ENCODE data around the gene SPATA3. TPM values are rescaled to one million over a fixed set of nuclear protein-coding genes. Genes with fewer than 3 reads are reported as not detected.
A peak's percentile ranks its signal among the peaks of the same experiment; 100 is the strongest.

Gene SPATA3
- total RNA-seq, 2 donors from 2014 or later, result not detected

GRCh38 chr2:231037731-231038482 is 42.0 kb downstream of the SPATA3 start:
- intact Hi-C loops (cut with DNase I), result no loop called here
- no peak for ATAC-seq

GRCh38 chr2:231038483-231039293 is 42.8 kb downstream of the SPATA3 start:
- no peak for DNase-seq
- intact Hi-C loops (cut with DNase I), result no loop called here
- ATAC-seq, result no peak

More at GRCh38 chr2:231037731-231038482, 42.0 kb downstream of the SPATA3 start:
- DNase-seq, result no peak

- intact Hi-C loops (cut with DNase I), result no loop called here
- ATAC-seq (no peak), DNase-seq (no peak)
Observed at GRCh38 chr2:231039294-231039664, 43.4 kb downstream of the SPATA3 start.

GRCh38 chr2:231039821-231040364 is 44.0 kb downstream of the SPATA3 start:
- no peak for ATAC-seq
- no peak for DNase-seq
- intact Hi-C loops (cut with DNase I), result no loop called here

GRCh38 chr2:231041061-231041689 is 45.3 kb downstream of the SPATA3 start:
- intact Hi-C loops (cut with DNase I), result no loop called here
- DNase-seq (no peak), ATAC-seq (no peak)

- intact Hi-C loops (cut with DNase I), result no loop called here
- DNase-seq, result no peak
- ATAC-seq, result no peak
Observed at GRCh38 chr2:231043796-231044195, 47.9 kb downstream of the SPATA3 start.

GRCh38 chr2:231046916-231047273 is 51.0 kb downstream of the SPATA3 start:
- no peak for ATAC-seq
- intact Hi-C loops (cut with DNase I), result no loop called here

DNA sequence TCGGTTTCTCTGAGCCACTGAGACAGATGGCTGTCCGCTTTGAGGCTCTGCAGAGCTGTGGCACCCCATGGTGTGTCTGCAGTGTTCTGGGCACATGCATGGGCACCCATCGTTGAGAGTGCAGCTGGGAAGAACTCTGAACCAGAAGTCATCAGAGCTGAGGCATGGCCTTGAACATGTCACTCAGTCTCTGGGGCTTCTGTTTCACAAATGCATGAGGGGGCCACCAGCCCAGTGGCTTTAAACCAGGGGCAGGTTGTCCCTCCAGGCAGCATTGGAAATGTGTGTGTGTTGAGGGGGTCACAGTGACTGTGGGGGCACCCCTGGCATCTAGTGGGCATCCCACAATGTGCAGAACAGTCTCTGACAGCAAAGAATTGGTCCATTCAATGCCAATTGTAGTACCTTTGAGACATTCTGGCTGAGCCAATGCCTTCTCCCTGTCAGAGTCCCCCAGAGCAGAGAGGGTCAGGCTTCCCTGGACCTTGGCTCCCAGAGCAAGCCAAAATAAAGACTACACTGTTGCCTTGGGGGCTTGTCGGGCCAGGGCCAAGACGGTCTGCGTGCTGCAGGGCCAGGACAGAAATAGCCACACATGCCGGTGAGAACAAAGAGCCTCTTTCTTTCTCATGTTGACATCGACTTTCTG is 51.5 kb downstream of the SPATA3 start:
- no peak for DNase-seq
- no peak for ATAC-seq
- intact Hi-C loops (cut with DNase I), result no loop called here

More at GRCh38 chr2:231046916-231047273, 51.0 kb downstream of the SPATA3 start:
- DNase-seq, result no peak

DNA sequence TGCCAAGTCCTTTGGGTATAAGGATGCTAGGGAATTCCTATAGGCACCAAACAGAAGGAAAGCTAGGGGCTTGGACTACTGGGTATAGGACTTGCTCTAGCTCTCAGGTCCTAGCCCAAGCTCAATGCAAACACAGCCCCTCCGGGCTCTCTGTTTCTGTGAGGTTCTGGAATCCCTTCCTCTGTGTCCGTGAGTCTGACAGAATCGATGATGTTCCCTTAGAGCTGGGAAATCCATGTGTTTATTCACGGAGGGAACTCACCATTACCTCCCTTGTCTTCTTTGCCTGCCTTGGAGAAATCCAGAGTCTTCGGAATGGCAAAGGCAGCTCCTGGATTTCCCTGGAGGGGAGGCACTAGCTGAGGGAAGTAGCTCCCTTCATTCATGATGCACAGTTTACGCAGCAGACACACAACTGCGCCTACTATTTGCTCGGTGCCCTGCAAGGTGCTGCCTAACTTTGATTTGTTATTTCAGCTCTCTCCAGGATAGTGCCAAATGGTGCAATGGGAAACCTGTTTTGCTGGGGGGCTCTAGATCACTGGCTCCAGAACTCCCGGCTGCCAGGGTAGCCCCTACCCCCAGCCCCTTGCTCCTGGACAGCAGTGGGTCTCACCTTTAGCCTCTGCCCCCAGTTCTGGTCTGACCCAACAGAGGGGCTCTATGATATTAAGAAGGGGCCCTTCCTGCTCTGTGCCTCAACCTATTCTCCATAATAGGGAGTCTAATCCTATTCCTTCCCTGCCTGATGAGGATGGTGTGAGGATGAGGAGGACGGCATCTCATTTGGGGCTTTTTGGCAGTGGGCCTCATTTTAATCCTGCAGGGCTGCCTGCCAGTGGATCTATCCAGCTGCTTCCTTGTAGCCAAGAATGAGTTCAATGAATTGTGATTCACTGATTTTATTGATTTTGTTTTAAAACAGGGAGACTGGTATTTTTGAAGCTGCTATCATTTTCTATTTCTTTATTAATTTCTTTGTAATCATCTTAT is 52.3 kb downstream of the SPATA3 start:
- ATAC-seq, result no peak
- intact Hi-C loops (cut with DNase I), result no loop called here

GRCh38 chr2:231049286-231050017 is 53.5 kb downstream of the SPATA3 start:
- DNase-seq (no peak), ATAC-seq (no peak)
- intact Hi-C loops (cut with DNase I), result loop anchor here in 1 of 2 donors (5.0 kb wide), 1 partner anchor 227 kb away; no protein-coding TSS in a partner anchor

More for the DNA sequence above, 52.3 kb downstream of the SPATA3 start:
- DNase-seq, result no peak

DNA sequence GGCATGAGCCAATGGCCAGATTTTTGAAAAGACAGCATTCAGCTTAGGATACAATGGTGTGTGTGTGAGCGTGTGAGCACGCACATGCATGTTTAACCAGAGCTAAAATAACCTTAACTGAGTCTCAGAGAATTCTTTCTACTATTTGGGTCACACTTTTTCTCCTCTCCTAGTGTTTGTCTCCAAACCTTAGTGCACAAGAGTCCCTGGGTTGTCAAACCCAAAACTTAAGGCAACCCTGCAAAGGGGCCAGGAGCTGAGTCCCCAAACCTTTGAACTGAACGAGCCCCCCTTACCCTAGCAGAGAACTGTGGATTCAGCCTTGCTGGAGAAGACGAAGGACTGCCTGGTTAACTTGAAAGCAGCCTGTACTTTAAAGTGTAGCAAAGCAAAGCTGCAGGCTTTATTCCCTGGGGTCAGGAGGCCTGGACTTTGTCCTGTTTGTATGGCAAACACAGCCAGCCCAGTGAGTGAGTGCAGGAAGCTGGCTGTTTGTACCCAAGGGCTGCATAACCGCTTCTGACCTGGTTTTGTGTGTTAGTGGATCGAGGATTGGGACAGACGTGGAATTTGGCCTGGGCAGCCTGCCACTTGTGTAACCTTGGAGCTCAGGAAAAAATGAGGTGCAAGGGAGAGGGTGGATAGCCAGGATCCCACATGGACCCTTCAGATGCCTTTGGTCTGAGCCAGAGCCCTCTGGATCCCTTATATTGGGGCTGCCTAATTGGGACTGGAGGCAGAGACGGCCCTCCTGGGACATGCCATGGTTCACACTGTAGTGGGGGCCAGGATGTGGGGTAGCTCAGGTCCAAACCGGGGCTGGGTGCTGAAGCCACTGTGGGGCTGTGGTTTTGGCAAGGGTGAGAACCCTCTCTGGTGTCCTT is 54.3 kb downstream of the SPATA3 start:
- ATAC-seq, result peak in 1 of 2 donors; percentile 36
- intact Hi-C loops (cut with DNase I), result loop anchor here in 1 of 2 donors (5.0 kb wide), 1 partner anchor 228 kb away; no protein-coding TSS in a partner anchor
- no peak for DNase-seq

GRCh38 chr2:231051116-231051515 is 55.2 kb downstream of the SPATA3 start:
- no peak for ATAC-seq
- intact Hi-C loops (cut with DNase I), result loop anchor here in 1 of 2 donors (5.0 kb wide), 1 partner anchor 229 kb away; no protein-coding TSS in a partner anchor

GRCh38 chr2:231052494-231053451 is 56.9 kb downstream of the SPATA3 start:
- intact Hi-C loops (cut with DNase I), result loop anchor here in 1 of 2 donors (5.0 kb wide), 1 partner anchor 230 kb away; no protein-coding TSS in a partner anchor
- ATAC-seq (peak; percentile 69 to 82), DNase-seq (peak; percentile 85)

More at GRCh38 chr2:231051116-231051515, 55.2 kb downstream of the SPATA3 start:
- no peak for DNase-seq

DNA sequence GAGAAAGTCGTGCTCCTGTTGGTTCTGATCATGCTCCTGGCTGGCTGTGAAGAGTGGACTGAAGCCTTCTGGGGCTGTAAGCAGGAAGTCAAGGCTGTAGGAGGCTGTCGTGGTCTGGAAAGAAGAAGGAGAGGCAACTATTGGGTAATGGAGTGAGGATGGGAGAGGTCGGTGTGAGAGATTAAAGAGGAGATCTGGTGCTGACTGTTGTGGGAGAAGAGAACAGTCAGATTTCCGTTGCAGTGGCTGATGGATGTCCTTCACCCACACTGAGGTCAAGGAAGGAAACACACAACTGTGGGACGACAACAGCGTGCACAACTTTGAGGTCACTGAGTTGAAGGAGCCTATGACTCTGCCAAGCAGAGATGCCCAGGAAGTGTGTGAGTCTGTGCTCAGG is 57.9 kb downstream of the SPATA3 start:
- intact Hi-C loops (cut with DNase I), result loop anchor here in 1 of 2 donors (5.0 kb wide), 1 partner anchor 232 kb away; no protein-coding TSS in a partner anchor
- no peak for ATAC-seq
- DNase-seq, result no peak
